Measurements from ENCODE around the gene VEGFD.

GRCh38 chrX:15334561-15334960 lies 49.7 kb downstream of the VEGFD start:
- TF ChIP-seq CTCF (optimal IDR thresholded peaks at IDR 0.05 in 1 of 3, IDR thresholded peaks at IDR 0.05 in 1 of 3, conservative IDR thresholded peaks at IDR 0.05 in 1 of 3; ENCODE audit: extremely low read depth in 1 of 3, insufficient read depth in 2 of 3, low read length in 3 of 3) (no peak), EZH2 (IDR thresholded peaks at IDR 0.05; ENCODE audit: low read length) (no peak)

Data from keratinocyte (primary cell).